ENCODE results near the gene PNPLA3. TPM values are rescaled to one million over a fixed set of nuclear protein-coding genes. Genes with fewer than 3 reads are reported as not detected.

The PNPLA3 gene
- total RNA-seq, 1 experiment from 2014 or later = 19.8 TPM

DNA sequence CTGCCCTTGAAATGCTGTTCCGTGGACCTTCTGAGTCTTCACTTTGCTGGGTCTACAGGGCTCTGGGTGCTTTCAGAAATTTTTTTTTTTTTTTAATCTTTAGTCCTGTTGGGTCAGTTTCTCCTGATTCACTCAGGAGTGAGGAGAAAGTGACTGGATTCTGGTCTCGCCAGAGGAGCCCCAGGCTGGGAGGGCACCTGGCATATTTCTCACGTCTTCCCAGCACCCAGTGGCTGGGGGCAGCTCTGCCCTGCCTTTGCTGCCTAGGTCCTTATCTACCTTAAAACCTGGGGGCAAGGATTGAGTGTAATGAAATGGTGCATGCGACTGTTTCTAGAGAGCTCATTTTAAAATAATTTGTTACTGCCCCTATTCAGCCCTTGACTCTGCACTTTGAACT is 55.0 kb downstream of the PNPLA3 start (continued):
- TF ChIP-seq, protein P1, sequence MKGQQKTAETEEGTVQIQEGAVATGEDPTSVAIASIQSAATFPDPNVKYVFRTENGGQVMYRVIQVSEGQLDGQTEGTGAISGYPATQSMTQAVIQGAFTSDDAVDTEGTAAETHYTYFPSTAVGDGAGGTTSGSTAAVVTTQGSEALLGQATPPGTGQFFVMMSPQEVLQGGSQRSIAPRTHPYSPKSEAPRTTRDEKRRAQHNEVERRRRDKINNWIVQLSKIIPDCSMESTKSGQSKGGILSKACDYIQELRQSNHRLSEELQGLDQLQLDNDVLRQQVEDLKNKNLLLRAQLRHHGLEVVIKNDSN (CRISPR knock-in tag; IDR thresholded peaks at IDR 0.05) = no peak
- TF ChIP-seq SMAD4 (CRISPR knock-in tag; IDR thresholded peaks at IDR 0.05) = no peak
- no peak for TF ChIP-seq KAT7 (CRISPR knock-in tag; IDR thresholded peaks at IDR 0.05; ENCODE audit: borderline replicate concordance)
- TF ChIP-seq, protein P2, sequence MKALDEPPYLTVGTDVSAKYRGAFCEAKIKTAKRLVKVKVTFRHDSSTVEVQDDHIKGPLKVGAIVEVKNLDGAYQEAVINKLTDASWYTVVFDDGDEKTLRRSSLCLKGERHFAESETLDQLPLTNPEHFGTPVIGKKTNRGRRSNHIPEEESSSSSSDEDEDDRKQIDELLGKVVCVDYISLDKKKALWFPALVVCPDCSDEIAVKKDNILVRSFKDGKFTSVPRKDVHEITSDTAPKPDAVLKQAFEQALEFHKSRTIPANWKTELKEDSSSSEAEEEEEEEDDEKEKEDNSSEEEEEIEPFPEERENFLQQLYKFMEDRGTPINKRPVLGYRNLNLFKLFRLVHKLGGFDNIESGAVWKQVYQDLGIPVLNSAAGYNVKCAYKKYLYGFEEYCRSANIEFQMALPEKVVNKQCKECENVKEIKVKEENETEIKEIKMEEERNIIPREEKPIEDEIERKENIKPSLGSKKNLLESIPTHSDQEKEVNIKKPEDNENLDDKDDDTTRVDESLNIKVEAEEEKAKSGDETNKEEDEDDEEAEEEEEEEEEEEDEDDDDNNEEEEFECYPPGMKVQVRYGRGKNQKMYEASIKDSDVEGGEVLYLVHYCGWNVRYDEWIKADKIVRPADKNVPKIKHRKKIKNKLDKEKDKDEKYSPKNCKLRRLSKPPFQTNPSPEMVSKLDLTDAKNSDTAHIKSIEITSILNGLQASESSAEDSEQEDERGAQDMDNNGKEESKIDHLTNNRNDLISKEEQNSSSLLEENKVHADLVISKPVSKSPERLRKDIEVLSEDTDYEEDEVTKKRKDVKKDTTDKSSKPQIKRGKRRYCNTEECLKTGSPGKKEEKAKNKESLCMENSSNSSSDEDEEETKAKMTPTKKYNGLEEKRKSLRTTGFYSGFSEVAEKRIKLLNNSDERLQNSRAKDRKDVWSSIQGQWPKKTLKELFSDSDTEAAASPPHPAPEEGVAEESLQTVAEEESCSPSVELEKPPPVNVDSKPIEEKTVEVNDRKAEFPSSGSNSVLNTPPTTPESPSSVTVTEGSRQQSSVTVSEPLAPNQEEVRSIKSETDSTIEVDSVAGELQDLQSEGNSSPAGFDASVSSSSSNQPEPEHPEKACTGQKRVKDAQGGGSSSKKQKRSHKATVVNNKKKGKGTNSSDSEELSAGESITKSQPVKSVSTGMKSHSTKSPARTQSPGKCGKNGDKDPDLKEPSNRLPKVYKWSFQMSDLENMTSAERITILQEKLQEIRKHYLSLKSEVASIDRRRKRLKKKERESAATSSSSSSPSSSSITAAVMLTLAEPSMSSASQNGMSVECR (CRISPR knock-in tag; IDR thresholded peaks at IDR 0.05; ENCODE audit: borderline replicate concordance) = no peak
- TF ChIP-seq, protein P3, sequence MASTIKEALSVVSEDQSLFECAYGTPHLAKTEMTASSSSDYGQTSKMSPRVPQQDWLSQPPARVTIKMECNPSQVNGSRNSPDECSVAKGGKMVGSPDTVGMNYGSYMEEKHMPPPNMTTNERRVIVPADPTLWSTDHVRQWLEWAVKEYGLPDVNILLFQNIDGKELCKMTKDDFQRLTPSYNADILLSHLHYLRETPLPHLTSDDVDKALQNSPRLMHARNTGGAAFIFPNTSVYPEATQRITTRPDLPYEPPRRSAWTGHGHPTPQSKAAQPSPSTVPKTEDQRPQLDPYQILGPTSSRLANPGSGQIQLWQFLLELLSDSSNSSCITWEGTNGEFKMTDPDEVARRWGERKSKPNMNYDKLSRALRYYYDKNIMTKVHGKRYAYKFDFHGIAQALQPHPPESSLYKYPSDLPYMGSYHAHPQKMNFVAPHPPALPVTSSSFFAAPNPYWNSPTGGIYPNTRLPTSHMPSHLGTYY (CRISPR knock-in tag; IDR thresholded peaks at IDR 0.05) = no peak
- no peak for TF ChIP-seq GABPB1 (CRISPR knock-in tag; IDR thresholded peaks at IDR 0.05)

DNA sequence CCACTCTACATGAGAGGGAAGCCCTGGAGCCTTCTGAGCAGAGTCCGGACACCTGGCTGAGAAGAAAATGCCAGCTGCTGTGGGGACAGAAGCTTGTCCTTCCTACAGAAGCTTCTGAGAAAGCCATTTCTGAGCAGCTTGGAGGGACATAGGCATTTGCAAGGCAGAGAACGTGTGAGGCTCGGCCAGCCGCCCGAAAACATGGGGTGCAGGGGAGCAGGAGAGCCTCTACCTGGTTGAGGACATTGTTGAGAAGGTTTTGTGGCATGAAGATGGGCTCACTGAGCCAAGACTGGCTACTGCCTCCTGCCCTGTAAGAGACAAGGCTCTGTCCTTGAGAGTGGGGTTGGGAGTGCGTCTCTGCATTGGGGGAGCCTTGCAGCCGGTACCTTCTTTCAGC is 57.0 kb downstream of the PNPLA3 start:
- ATAC-seq = no peak
- no peak for TF ChIP-seq JAZF1 (CRISPR knock-in tag; IDR thresholded peaks at IDR 0.05)
- TF ChIP-seq ESRRA (CRISPR knock-in tag; IDR thresholded peaks at IDR 0.05; ENCODE audit: borderline replicate concordance) = no peak
- TF ChIP-seq, protein P4, sequence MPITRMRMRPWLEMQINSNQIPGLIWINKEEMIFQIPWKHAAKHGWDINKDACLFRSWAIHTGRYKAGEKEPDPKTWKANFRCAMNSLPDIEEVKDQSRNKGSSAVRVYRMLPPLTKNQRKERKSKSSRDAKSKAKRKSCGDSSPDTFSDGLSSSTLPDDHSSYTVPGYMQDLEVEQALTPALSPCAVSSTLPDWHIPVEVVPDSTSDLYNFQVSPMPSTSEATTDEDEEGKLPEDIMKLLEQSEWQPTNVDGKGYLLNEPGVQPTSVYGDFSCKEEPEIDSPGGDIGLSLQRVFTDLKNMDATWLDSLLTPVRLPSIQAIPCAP (CRISPR knock-in tag; IDR thresholded peaks at IDR 0.05) = no peak
- no peak for TF ChIP-seq ZNF263 (CRISPR knock-in tag; IDR thresholded peaks at IDR 0.05; ENCODE audit: low read depth)
- TF ChIP-seq, protein P5, sequence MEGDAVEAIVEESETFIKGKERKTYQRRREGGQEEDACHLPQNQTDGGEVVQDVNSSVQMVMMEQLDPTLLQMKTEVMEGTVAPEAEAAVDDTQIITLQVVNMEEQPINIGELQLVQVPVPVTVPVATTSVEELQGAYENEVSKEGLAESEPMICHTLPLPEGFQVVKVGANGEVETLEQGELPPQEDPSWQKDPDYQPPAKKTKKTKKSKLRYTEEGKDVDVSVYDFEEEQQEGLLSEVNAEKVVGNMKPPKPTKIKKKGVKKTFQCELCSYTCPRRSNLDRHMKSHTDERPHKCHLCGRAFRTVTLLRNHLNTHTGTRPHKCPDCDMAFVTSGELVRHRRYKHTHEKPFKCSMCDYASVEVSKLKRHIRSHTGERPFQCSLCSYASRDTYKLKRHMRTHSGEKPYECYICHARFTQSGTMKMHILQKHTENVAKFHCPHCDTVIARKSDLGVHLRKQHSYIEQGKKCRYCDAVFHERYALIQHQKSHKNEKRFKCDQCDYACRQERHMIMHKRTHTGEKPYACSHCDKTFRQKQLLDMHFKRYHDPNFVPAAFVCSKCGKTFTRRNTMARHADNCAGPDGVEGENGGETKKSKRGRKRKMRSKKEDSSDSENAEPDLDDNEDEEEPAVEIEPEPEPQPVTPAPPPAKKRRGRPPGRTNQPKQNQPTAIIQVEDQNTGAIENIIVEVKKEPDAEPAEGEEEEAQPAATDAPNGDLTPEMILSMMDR (IDR thresholded peaks at IDR 0.05) = no peak
- TF ChIP-seq TP53 (CRISPR knock-in tag; IDR thresholded peaks at IDR 0.05) = no peak
- TF ChIP-seq, protein P6, sequence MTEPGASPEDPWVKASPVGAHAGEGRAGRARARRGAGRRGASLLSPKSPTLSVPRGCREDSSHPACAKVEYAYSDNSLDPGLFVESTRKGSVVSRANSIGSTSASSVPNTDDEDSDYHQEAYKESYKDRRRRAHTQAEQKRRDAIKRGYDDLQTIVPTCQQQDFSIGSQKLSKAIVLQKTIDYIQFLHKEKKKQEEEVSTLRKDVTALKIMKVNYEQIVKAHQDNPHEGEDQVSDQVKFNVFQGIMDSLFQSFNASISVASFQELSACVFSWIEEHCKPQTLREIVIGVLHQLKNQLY (CRISPR knock-in tag; IDR thresholded peaks at IDR 0.05) = no peak
- no peak for TF ChIP-seq RORB (CRISPR knock-in tag; IDR thresholded peaks at IDR 0.05)
- TF ChIP-seq, protein P7, sequence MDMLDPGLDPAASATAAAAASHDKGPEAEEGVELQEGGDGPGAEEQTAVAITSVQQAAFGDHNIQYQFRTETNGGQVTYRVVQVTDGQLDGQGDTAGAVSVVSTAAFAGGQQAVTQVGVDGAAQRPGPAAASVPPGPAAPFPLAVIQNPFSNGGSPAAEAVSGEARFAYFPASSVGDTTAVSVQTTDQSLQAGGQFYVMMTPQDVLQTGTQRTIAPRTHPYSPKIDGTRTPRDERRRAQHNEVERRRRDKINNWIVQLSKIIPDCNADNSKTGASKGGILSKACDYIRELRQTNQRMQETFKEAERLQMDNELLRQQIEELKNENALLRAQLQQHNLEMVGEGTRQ (CRISPR knock-in tag; IDR thresholded peaks at IDR 0.05) = no peak
- ChIA-PET CTCF (interaction anchor here (1.3 kb wide), 1 partner anchor 12 kb away, joined by 3 read pairs; no protein-coding TSS in a partner anchor), POLR2A (no interaction called here)
- Mint-ChIP-seq H3K36me3 (peaks cover 61% of the 10 kb centered on the region), H3K4me1 (no peaks in the 10 kb centered on the region), H3K27me3 (ENCODE audit: low read depth) (no peaks in the 10 kb centered on the region), H3K9me3 (no peaks in the 10 kb centered on the region), H3K27ac (no peak overlapping the region), H3K4me3 (no peak overlapping the region)
- DNase-seq (ENCODE audit: low spot score) = no peak
